Suprapubic skin (tissue), 3 donors: ENCODE data around the gene CRK.

Source experiments
- POLR2A ChIP-seq, 2 donors: fragments of 450-650 bp; IDR thresholded peaks; one replicate each; pipeline ENCODE4 v1.6.1; 2017; ENCODE audit warnings: antibody characterized with exemption in 2 of 2, mild to moderate bottlenecking in 2 of 2, moderate library complexity in 2 of 2
- TF ChIP-seq, protein P1 (sequence below), 2 donors: fragments of 200-600 bp in 1 of 2; fragments of 450-650 bp in 1 of 2; sonication (generic) in 1 of 2; IDR thresholded peaks; one replicate each; pipeline ENCODE4 v1.5.1; 2016 to 2019; ENCODE audit warnings: antibody characterized with exemption in 2 of 2, mild to moderate bottlenecking in 1 of 2, moderate library complexity in 1 of 2

DNA sequence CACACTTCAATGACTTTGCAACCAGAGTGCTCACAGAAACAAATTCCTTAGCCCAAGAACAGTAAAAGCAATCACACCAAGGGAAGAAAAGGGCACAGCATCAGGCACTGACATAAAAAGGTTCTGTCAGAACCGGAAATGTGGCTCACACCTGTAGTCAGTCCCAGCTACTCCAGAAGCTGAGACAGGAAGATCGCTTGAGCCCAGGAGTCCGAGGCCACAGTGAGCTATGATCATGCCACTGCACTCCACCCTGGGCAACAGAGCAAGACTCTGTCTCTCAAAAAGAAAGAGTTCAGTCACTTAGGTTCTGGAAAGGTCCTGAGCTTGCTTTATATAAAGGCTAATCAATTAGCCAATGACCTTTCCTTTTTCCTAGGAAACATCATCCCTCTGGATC is 78.7 kb downstream of the CRK start:
- TF ChIP-seq POLR2A (IDR thresholded peaks at IDR 0.05): no peak
- TF ChIP-seq, protein P1, sequence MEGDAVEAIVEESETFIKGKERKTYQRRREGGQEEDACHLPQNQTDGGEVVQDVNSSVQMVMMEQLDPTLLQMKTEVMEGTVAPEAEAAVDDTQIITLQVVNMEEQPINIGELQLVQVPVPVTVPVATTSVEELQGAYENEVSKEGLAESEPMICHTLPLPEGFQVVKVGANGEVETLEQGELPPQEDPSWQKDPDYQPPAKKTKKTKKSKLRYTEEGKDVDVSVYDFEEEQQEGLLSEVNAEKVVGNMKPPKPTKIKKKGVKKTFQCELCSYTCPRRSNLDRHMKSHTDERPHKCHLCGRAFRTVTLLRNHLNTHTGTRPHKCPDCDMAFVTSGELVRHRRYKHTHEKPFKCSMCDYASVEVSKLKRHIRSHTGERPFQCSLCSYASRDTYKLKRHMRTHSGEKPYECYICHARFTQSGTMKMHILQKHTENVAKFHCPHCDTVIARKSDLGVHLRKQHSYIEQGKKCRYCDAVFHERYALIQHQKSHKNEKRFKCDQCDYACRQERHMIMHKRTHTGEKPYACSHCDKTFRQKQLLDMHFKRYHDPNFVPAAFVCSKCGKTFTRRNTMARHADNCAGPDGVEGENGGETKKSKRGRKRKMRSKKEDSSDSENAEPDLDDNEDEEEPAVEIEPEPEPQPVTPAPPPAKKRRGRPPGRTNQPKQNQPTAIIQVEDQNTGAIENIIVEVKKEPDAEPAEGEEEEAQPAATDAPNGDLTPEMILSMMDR (IDR thresholded peaks at IDR 0.05): no peak
